Measurements from ENCODE around the gene USP6NL.
"Not testable (repeated sequence)": the region's sequence is repeated elsewhere in the genome, so short reads cannot be mapped to it uniquely, and the experiment has no call there.

USP6NL gene

DNA sequence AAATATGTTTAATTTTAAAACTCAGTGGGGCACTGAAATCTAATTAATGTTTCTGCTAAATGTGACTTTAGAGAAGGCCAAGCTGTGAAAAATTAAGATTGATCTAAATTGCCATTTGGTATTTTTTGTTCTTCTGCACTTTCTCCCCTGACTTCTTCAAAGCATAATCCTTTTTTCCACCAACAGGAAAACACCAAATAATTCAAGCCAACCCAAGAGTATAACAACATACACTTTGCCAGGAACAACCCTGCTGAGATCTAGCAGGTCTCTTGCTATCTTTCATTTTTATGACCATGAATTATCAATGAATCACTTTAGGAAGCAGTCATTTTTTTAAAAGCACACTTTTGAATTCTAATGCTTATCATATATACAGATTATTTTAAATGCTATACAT, 100.1 kb downstream of the USP6NL start:
- FAIRE-seq, result no peak

DNA sequence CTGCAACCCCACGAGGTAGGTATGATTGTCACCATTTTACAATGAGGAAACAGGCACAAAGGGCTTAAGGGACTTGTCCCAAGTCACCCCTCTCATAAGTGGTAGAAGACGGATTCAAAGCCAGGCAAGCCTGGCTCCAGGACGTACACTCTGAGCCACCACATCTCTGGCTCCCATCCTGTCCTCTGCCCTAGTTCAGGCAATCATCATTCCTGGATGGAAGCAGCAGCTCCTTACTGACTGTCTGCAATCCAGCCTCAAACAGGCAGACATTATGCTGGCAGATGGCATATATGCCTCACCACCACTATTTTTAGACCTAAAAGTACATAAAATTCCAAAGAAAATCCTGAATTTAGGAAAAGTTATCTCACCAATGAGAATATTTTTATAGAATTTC, 100.7 kb downstream of the USP6NL start:
- no peak for FAIRE-seq

DNA sequence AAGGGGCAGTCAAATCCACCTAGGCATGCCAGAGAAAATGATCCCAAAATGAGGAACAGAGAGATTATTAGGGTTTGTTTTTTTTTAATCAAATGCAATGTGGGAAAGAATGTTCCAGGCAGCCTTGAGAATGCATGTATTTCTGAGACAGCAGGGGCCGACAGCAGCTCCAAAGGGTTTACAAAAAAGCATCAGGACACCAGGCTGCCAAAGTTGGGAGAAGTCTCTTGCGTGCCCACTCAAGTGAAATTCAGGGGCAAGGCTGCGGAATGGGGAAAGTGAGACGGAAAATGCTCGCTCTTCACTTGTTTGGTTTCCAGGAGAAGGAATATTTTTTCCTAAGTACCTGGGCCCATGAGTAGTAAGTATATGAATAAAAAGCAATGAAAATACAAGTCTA, 101.2 kb downstream of the USP6NL start:
- FAIRE-seq, result no peak

DNA sequence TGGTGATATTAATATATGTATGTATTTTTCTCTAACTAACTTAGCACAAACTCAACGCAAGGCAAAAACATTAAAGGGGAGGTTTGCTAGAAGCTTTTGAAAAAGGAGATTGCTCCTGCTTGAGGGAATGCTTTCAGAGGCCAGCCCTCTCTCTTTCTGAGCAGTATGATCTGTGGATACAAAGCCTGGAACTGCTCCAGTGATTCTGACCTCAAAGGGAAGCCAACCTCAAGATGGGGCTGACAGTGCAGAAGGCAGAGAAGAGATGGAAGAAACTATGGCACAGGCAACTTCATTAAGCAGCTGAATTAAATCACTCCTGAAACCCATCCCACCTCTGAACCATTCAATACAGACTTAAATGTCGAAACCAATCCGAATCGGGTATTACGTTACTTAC, 102.4 kb downstream of the USP6NL start:
- no peak for FAIRE-seq

DNA sequence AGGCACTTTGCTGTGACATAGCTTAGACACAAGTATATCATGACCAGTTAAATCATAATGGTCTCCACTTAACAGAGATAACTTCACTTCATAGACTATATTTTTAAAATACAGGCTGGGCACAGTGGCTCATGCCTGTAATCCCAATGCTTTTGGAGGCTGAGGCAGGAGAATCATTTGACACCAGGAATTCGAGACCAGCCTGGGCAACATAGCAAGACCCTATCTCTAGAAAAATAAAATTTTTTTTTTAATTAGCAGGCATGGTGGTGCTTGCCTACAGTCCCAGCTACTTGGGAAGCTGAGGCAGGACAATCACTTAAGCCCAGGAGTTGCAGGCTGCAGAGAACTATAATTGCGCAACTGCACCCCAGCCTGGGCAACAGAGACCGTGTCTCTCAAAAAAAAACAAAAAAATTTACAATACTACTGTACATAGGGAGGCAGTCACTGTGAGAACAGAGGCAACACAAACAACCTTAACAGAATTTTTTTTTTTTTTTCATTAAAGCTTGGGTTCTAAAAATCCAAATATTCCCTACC, 105.1 kb downstream of the USP6NL start:
- FAIRE-seq, result no peak

DNA sequence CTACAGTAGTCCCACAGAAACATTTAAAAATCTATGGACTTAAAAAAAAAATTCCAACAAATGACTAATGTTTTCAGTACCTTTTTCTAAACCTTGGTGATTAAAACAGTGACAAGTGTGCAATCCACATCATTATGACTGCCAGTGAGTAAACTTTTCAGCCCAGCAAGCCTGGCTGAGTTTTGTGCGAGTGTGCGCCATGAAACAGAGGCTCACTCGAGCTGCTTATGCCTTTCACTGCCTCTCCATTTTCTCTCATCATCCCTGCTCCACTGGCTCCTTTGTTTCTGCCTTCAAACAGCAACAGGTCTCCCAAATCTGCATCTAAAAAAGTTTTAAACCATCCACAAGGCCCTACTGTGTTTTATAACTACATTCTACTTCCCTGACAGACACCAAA, 105.8 kb downstream of the USP6NL start:
- FAIRE-seq, result no peak

DNA sequence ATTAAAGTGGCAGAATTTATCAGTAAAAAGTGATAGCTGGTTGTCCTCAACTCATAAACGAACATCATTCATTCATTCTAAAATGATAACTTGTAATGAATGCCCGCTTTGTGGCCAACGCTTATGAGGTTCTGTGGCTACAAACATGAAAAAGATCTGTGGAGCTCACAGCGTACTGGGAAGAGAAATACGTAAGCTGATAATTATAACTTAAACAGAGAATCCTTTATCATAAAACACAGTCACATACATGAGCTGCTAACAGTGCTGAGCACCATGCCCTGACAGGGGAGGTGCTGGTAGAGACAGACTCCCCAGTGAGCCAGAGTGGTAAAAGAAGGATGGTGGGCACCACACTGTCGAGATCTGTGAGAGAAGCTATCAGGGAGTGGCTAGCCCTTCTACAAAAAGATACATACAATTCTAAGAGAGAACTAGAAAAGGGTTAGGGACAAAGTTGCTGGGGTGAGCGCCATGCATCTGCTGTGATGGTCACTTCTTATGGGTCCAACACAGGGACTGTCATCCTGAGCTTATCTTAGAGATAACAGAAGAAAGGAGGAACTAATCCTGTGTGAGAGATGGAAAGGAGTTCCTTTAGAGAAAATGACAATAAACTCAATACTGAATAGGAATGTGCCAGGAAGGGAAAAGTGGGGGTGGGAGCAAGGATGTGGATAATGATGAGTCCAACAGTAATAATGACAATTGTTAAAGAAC, 106.7 kb downstream of the USP6NL start:
- no peak for FAIRE-seq

DNA sequence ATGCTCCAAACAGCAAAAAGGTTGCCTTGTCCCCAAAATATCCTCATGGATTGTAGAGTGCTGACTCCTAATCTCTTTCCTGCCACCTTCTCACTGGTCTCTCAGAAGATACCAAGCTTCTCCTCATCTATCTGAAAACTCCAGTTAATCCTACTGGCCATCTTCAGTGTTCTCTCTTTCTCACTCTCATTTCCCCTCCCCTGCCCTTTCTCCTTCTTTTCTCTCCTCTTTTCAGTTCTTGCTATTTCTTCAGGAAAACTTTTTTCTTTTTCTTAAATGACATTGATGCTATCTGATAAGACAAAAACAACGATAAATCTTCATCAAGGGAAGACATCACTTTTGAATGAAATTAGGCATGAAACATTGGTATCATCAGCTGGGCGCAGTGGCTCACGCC, 109.8 kb downstream of the USP6NL start:
- no peak for FAIRE-seq

DNA sequence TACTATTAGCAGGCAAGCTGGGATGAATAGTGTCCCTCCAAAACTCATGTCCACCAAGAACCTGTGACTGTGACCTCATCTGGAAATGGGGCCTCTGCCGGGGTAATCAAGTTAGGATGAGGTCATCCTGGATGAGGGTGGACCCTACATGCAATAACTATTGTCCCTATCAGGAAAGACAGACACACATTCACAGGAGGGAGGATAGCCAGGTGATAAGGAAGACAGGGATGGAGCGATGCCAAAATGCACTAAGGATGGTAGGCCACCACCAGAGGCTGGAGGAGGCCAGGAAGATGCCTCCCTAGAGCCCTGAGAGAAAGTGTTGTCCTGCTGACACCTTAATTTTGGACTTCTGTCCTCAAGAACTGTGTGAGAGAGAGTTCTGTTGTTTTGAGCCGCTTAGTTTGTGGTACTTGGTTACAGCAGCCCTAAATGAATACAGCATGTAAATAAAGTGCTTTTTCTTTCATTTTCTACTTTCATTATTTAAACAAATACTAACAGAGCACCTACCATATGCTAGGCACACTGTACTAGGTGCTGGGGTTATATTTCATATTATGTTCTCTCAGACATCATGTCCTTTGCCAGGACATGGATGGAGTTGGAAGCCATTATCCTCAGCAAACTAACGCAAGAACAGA, 111.9 kb downstream of the USP6NL start:
- no peak for FAIRE-seq

DNA sequence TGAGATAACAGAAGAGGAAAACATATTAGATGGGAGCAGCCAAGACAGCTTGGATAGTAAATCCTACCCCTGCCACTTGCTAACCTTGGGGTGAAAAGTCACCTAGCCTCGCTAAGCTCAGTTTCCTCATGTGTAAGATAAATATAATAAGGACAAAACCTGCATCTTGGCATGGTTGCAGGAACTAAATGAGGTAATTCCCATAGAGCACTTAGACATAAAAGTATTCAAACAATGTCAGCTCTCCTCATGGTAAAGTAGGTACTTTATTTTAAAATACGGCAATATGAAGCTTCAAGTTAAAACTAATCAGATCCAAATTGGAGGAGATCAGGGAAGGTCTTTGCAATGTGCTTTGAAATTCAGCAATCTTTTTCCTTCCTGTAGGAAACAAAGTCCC, 113.1 kb downstream of the USP6NL start:
- no peak for FAIRE-seq

DNA sequence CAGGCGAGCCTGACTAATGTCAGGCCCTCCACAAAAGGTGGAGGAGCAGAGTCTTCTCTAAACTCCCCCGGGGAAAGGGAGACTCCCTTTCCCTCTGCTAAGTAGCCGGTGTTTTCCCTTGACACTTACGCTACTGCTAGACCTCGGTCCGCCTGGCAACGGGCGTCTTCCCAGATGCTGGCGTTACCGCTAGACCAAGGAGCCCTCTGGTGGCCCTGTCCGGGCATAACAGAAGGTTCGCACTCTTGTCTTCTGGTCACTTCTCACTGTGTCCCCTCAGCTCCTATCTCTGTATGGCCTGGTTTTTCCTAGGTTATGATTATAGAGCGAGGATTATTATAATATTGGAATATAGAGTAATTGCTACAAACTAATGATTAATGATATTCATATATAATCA, 116.5 kb downstream of the USP6NL start:
- not testable (repeated sequence) for FAIRE-seq

DNA sequence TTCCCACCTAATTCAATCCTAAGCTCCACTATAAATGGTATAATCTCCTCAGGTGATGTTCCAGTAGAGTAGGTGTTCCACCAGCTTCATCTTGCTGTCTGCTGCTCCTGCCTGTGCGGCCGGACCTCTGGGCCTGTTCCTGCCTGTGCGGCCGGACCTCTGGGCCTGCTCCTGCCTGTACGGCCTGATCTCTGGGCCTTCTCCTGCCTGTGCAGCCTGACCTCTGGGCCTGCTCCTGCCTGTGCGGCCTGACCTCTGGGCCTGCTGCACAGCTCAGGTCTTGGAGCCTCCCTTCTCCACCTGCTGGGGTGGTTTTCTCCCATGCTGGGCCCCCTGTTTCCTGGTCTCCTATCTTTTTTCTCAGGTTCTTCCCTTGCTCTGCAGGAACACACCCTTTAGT, 117.8 kb downstream of the USP6NL start:
- no peak for FAIRE-seq

DNA sequence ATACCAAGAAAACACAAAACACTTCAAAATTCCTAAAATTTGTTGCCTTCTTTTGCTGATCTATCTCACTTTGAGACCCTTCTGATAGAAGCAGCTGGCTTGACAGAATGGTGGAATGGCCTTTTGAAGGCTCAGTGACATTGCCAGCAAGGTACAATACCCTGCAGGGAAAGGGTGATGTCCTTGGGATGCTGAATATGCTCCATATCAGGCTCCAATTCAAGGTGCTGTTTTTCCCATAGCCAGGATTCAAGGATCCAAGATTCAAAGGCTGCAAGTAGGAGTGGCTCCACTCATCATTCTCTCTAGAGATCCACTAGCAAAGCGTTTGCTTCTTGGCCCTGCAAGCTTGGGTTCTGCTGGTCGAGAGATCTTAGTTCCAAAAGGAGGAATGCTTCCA, 120.4 kb downstream of the USP6NL start:
- no peak for FAIRE-seq

DNA sequence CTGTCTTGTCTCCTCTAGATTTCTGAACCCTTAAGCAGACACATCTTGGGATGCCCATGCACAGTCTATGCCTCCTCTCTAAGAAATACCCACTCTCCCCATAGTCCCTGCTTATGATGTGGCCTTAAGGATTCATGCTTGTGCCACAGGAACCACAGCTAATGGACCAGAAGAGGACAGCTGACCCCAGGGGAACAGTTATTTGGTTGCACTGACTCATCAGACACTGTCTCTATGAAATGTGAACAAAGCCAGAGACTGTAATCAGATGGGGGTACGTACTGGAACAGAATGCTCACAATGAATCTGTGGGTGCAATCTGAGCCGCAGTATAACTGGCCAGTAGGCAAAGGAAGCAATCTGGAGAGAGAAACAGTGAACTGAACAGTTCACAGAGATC, 121.9 kb downstream of the USP6NL start:
- no peak for FAIRE-seq

DNA sequence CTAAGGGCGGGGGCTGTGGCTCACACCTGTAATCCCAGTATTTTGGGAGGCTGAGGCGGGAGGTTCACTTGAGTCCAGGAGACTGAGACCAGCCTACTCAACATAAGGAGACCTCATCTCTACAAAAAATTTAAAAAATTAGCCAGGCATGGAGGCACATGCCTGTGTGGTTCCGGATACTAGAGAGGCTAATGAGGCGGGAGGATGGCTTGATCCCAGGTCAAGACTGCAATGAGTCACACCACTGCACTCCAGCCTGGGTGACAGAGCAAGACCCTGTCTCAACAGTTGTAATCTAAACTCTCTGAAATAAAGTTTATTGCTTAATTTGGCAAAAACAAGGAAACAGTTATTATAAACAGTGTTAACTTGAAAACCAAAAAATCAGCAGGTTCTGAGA, 123.3 kb downstream of the USP6NL start:
- no peak for FAIRE-seq

DNA sequence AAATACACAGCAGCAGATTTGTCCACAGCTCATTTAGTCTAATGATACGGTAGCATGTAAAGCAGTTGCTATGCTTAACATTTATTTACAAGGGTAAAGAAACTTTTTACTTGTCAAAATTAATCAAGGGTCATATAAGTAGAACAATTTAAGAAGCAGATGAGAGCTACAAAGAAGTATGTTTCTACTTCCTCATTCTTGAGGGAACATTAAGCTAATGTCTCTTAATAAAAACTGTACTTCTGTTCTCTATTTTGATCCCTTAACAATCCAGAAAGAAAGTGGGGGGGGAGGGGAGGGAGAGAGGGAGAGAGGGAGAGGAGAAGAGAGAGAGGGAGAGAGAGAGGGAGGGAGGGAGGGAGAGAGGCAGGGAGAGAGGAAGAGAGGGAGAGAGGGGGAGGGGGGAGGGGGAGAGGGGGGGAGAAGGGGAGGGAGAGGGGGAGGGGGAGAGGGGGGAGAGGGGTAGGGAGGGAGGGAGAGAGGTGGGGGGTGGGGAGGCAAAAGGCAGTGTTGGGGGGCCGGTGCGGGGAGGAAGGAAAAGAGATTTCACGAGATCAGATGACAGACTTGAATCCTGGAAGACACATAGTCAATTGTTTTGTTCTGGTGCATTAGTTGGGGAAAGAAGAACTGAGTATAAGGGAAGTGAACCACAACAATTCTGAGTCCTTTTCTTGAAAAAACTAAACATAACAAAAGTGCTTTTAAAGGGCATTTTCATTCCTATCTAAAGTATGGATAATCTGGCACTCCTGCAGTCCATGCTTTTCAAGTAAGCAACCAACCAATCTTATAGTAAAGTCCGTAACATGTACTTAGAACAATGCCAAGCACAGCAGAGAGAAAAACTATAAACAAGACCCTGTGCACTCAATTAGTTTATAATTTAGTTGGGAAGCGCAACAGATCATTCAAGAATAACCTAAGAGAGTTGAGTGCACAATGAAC, 128.0 kb downstream of the USP6NL start:
- no peak for FAIRE-seq

DNA sequence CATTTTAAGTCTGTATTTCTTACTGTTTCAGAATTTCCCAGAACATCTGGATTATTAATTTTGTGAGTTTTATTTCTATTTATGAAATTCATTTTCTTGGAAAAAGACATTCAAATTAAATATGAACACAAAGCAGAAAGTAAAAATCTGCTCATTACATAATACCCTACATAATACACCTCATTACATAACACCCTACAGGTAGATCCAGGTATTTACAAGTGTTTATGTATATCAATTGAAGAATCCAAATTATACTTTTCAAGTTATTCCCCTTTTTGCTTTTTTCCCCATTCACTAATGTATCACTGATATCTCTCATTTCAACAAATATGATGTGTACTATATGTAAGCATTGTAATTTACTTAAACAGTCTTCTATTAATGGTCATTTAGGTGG, 129.1 kb downstream of the USP6NL start:
- no peak for FAIRE-seq

DNA sequence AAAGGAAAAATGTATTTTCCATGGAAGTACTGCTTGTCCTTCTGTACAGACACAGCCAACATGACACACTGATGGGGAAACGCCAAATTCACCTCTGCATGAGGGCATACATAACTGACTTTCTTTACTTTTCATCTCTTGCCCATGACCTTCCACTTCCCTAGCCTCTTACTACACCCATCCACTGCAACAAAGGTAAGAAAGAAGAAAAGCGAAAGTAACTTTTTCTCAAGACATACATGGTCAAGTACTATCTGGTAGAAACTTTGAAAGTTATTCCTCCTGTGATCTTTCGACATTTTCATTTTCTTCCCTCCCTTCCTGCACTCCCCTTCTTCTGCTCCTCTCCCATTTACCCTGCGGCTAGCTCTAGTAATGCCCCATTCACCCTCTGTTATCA, 130.8 kb downstream of the USP6NL start:
- FAIRE-seq, result no peak

DNA sequence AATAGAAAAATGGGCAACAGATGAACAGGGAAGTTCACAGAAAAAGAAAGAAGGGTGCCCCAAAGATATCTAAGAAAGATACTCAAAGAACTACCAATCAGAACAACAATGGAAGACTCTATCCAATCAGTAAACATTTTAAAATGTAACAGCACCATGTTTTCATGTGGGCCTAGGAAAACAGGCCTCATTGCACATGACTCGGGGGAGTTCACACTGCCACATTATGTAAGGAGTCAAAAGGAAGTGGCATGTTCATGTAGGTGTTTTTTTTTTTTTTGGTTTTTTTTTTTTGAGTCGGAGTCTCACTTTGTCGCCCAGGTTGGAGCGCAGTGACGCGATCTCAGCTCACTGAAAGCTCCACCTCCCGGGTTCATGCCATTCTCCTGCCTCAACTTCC, 132.2 kb downstream of the USP6NL start:
- FAIRE-seq, result no peak

DNA sequence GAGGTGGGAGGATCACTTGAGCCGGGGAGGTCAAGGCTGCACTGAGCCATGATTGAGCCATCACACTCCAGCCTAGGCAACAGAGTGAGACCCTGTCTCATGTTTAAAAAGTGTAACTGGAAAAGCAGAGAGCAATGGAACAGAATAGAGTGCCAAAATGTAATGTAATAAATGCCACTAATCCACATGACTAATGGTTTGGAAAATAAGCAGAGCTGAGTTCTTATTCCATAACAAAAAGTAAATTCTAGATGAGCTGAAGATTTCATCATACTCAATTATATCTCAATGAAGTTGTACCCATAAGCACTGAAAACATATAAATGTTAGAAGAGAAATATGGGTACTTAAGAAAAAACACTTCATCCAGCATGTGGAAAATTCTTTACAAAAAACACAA, 132.6 kb downstream of the USP6NL start:
- FAIRE-seq, result no peak

DNA sequence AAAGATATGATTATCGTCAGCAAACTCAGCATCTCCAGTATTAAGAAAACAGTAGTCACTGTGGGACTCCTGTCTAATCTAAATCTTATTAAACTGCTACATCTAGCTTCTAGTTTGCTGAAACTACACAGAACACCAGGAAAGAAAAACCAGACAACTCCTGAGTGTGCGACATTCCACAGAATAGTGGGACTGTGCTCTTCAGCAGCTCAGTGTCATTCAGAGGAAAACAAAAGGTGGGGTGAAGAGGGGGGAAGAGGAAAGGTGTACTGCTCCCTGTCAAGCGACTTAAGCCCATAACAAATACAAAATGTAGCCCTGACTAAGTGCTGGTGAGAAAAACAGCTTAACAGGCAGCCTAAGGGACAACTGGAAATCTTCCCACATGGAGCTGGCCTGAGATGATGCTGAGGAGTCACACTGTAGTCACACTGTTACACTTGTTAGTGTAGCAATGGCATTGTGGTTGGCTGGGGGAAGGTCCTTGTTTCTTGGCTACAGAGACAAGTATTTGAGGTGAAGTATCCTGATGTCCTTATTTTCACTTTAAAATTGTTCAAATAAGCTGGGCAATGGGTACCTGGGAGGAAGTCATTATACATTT, 135.5 kb downstream of the USP6NL start:
- FAIRE-seq, result no peak

DNA sequence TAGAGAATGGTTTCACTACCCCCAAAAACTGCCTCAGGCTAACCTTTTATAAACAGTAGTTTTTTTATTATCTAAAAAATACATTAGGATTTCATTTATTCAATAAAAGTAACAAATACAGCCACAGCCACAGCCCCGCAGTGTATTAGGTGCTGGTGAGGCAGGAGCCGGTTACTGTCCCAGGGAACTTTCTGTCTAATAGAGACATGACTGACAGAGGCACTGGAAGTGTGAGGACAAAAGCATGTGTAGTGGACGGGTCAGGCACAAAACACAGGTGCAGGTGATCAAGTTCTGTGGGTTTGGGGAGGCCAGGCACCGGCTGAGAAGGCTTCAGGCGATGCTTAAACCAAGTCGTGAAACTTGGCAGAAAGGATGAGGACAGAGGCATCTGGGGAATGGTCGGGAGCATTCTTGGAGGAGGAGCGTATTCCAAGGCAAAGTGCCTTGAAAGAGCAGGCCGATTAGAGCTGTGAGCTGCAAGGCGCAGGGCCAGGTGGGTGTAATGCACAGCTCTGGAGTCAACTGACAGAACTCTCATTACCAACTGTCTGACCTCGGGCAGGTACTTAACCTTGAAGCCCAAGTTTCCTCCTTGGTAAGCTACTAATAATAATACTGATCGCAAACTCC, 138.2 kb downstream of the USP6NL start:
- no peak for FAIRE-seq

Measured in A204.1 (cell line).